Brain pericyte (primary cell): ENCODE results near the gene NXF2B.
"Not testable (repeated sequence)": the region's sequence is repeated elsewhere in the genome, so short reads cannot be mapped to it uniquely, and the experiment has no call there.

ENCODE experiments used
- DNase-seq: peaks from one replicate; pipeline ENCODE4 v3.0.0-alpha.2; 2012; ENCODE audit warnings: low read depth, low spot score

Gene NXF2B, protein sequence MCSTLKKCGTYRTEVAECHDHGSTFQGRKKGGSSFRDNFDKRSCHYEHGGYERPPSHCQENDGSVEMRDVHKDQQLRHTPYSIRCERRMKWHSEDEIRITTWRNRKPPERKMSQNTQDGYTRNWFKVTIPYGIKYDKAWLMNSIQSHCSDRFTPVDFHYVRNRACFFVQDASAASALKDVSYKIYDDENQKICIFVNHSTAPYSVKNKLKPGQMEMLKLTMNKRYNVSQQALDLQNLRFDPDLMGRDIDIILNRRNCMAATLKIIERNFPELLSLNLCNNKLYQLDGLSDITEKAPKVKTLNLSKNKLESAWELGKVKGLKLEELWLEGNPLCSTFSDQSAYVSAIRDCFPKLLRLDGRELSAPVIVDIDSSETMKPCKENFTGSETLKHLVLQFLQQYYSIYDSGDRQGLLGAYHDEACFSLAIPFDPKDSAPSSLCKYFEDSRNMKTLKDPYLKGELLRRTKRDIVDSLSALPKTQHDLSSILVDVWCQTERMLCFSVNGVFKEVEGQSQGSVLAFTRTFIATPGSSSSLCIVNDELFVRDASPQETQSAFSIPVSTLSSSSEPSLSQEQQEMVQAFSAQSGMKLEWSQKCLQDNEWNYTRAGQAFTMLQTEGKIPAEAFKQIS

DNA sequence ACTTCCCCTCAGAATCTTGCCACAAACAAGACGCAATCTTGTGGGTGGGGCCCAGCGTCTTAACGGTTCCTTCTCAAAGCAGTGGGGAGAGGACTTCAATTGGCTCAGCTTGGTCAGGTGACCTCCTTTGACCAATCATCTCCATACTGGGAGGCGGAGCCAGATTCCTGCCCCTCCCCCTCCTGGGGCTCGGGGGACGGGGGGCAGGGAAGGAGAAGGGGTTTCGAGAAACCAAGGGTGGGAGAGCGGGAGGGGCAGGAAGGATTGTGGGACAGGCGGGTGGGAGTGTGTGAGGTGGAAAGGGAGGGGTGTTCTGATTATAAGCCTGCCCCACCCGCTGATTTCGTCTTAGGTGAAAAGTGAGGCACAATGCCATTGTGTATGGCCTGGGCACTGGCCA is at the start of gene NXF2B:
Gene NXF2B (minus strand): TSS at position 101 of the 400 bp plus-strand sequence. CDS start 59,972 bp downstream, outside the sequence.
- not testable (repeated sequence) for DNase-seq

DNA sequence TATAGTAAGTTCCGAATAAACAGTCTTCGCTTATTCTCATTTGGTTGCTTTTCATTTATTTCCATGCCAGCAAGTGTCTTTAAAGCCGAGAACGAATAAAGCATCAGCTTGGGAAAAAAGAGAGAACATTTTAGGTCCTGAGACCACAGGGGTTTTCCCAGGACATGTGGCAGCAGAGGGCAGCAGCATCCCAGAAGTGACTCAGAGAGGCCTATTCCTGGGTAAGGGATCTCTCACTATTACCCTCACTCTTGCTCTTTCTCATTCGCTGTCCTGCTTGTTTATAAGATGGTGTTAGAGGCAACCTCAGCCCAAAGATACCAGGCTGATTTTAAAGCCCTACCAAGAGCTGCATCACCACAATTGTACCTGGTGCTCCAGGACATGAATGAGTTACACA is 39.0 kb upstream of the NXF2B start:
- not testable (repeated sequence) for DNase-seq

DNA sequence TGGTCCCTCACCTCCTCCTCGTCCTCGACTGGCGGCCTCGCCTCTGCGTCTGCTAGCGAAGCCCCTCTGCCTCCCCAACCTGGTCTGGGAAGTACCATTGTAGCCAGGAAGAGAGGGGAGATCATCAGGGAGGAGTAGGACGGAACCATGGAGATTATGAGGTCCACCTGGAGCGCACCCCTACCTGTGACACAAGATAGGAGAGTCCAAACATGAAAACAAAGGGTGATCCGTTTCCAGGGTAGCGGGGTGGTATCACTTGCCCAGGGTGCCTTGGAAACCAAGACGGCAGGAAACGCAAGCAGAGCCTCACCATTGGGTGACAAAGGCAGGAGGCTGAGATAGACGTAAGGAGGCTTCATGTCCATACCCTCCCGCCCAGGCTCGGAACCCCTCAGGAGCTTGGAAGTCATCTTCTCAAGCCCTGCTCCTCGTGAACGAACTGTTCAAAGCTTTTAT is 32.0 kb upstream of the NXF2B start, which contains the start of gene TCP11X2:
Gene TCP11X2 (minus strand): TSS at position 51 of the 459 bp plus-strand sequence.
- DNase-seq, result not testable (repeated sequence)

DNA sequence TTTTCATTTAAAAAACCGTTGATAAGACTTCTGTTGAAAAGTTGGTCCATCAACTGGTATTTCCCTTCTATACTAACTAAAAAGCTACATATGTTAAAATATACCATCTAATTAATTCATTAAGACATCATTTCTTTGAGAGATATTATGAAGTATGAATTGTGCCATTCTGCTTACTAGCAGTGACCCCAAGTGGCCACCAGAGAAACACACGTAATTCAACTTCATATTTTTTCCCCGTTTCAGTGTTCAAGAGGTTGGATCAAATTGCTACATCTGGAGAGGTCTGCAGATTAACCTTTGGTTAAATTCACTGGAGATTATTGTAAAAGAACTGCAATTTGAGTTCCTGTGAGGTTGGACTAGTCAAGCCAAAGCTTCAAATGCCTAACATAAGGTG is 30.4 kb upstream of the NXF2B start:
- not testable (repeated sequence) for DNase-seq

DNA sequence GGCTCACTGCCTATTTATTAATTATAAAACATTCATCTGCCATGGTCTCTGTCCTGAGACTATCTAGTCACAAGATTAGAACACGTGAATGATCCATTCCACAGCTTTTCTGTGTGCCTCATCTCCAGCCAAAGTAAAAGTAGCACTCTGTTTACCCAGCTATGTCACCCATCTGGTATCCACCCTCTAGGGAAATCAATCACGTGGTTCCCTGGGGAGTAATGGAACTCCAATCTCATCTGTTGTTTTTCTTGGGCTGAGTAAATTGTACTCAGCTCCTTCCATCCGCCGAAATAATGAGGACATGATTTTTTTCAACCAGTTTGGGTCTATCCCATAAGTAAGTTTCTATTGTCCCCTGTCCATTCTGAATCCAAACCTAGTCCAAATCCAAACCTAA is 18.8 kb upstream of the NXF2B start:
- not testable (repeated sequence) for DNase-seq

DNA sequence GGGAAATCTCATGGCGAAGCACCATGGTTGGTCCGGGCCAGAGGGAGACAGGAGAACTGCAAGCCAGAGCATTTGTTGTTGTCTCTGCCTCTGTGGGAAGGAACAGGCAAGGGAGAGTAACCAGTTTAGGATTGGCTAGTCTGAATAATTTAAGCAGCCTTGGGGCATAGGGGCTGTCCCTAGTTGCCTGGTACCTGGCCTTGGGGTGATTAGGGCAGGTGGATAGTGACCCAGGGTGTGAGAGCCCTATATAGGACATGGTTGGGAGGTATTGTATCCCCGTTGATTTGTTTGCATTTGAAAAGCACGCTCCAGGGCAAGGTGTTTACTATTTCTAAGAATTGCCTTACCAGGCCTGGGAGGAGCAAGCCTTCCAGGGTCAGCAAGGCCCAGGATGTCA is 25.3 kb downstream of the NXF2B start:
- not testable (repeated sequence) for DNase-seq

DNA sequence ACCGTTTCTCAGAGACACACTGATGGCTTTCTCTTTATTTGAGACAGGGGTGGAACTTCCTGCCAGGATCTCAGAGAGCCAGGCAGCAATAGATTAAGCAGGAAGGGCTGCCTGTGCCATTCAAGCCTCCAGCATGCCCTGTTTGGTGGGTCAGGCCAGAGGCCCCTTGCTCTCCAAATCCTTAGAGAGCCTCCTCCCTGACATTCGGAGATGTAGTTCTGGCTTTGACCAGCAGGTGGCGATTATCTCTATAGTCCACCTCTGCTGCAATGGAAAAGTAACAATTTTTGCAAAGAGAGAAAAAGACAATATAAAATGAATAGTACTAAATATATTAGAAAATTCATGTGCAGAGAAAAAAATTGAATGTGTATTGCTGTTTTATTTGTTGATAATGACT is 93.9 kb downstream of the NXF2B start:
- no peak for DNase-seq

DNA sequence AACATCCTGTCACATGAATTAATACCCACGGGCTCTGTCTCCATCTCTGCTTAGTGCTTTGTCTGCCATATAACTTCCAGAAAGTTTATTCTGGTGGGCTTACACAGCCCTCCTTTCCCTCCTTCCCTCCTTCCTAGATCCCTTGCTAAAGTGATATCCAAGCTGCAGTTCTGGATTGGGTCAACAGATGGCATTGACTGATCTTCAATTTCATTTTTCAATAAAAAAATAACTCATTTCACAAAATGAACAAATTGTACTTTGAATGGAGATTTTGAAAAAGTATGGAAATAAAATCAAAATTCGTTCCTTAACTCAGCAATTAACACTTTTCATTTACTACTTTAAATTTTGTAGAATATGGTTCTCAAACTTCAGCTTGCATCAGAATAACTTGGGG is 97.9 kb downstream of the NXF2B start:
- no peak for DNase-seq

DNA sequence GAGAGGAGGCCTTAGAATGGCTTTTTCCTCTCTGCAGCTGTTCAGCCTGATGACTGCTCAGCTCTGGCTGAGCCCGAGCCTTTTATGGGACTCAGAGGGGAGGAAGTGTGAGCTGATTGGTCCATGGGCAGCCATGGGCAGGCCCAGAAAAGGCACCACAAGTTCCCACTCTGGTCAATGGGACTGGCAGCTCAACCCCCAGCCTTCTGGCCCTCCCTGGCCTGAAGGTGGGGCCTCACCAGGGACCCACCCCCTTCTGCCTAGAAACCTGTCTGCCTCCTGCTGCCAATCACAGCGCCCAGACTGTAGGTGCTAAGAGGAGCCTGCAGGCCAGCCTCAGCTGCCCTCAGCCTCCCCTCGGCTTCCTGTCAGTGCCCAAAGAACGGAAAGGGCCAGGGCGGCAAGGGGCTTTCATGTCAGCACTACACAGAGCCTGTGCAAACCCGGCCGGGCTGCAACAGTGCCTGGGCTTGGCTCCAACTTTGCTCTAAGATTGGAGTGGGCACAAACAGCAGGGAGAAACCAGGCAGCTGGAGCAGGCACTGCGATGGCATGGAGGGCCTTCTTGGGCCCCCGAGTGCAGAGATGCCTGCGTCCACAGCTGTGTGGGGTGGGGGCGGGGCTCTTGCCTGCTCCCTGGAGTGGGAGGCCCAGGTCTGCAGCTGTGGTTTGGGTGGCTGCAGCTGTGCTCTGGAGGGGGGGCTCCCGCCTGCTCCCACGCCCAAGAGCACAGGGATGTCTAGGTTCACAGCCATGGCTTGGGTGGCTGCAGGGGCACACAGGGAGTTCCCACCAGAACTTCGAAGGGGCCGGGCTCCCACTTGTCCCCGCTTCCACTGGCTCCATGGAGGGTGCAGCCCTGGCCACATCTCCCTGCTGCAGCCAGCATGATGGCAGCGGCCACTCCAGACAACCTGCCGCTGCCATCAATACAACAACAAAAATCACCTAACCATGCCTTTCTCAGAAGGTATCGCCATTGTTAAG is 100.2 kb downstream of the NXF2B start:
- DNase-seq, result no peak

DNA sequence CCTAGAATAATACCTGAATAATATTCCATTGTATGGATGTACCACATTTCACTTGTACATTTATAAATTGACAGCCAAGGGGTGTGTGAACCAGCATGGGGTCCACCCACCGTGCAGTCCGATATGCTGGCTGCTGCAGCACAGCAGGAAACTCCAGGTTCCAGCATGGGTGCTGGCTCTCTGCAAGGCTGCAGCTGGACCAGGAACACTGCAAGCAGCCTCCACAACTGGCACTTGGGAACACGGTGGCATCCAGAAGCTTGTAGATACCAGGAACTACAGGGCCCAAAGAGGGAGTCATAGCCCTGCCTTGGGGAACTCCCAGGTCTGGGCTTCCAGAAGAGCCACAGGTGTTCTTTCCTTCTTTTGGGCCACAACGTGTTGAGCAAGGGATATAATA is 101.6 kb downstream of the NXF2B start:
- DNase-seq, result no peak
